Ovary (tissue), 3 donors: Measurements from ENCODE around the gene EFCAB6.

Source experiments
- CTCF ChIP-seq, 3 donors: fragments of 450-650 bp in 2 of 3; fragments of 200-600 bp in 1 of 3; IDR thresholded peaks; one replicate each; pipeline versions ENCODE4 v1.5.1 to v1.8.0; 2016 to 2022; ENCODE audit warnings: antibody characterized with exemption in 3 of 3, mild to moderate bottlenecking in 1 of 3
- POLR2A ChIP-seq: fragments of 450-650 bp; IDR thresholded peaks from one replicate; pipeline ENCODE4 v1.6.1; 2017; ENCODE audit warnings: antibody characterized with exemption, mild to moderate bottlenecking, moderate library complexity
- donor health status: DM: no; HTN: no; CAD: no.

GRCh38 chr22:43731988-43732387 lies 80.1 kb downstream of the EFCAB6 start:
- TF ChIP-seq CTCF (IDR thresholded peaks at IDR 0.05), result no peak
- TF ChIP-seq POLR2A, result no peak
